ENCODE data around the gene JAKMIP3.

DNA sequence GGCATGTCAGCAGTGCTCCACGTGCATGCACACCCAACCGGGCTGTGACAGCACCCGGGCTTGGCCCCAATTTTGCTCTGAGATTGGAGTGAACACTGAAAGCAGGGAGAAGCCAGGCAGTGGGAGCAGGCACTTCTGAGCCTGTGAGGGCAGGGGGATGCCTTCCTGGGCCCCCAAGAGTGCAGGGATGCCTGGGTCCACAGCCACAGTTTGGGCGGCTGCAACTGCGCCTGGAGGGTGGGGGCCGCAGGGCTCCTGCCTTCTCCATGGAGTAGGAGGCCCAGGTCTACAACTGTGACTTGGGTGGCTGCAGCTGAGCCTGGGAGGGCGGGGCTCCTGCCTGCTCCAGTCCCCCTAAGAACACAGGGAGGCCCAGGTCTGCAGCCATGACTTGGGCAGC lies 46.4 kb upstream of the JAKMIP3 start:
- no peak for TF ChIP-seq TOX (CRISPR knock-in tag; IDR thresholded peaks at IDR 0.05; ENCODE audit: borderline replicate concordance)
- no peak for TF ChIP-seq ZC3H10 (CRISPR knock-in tag; IDR thresholded peaks at IDR 0.05)
- no peak for TF ChIP-seq RARB (CRISPR knock-in tag; IDR thresholded peaks at IDR 0.05)
- no peak for TF ChIP-seq ZNF8 (CRISPR knock-in tag; IDR thresholded peaks at IDR 0.05)
- TF ChIP-seq, protein P1, sequence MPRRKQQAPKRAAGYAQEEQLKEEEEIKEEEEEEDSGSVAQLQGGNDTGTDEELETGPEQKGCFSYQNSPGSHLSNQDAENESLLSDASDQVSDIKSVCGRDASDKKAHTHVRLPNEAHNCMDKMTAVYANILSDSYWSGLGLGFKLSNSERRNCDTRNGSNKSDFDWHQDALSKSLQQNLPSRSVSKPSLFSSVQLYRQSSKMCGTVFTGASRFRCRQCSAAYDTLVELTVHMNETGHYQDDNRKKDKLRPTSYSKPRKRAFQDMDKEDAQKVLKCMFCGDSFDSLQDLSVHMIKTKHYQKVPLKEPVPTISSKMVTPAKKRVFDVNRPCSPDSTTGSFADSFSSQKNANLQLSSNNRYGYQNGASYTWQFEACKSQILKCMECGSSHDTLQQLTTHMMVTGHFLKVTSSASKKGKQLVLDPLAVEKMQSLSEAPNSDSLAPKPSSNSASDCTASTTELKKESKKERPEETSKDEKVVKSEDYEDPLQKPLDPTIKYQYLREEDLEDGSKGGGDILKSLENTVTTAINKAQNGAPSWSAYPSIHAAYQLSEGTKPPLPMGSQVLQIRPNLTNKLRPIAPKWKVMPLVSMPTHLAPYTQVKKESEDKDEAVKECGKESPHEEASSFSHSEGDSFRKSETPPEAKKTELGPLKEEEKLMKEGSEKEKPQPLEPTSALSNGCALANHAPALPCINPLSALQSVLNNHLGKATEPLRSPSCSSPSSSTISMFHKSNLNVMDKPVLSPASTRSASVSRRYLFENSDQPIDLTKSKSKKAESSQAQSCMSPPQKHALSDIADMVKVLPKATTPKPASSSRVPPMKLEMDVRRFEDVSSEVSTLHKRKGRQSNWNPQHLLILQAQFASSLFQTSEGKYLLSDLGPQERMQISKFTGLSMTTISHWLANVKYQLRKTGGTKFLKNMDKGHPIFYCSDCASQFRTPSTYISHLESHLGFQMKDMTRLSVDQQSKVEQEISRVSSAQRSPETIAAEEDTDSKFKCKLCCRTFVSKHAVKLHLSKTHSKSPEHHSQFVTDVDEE (CRISPR knock-in tag; IDR thresholded peaks at IDR 0.05) = no peak
- no peak for TF ChIP-seq OSR1 (CRISPR knock-in tag; IDR thresholded peaks at IDR 0.05)
- TF ChIP-seq TCF4 (CRISPR knock-in tag; IDR thresholded peaks at IDR 0.05; ENCODE audit: borderline replicate concordance) = no peak
- TF ChIP-seq PPARA (CRISPR knock-in tag; IDR thresholded peaks at IDR 0.05; ENCODE audit: borderline replicate concordance) = no peak
- no peak for TF ChIP-seq ZFP3 (CRISPR knock-in tag; IDR thresholded peaks at IDR 0.05)
- TF ChIP-seq, protein P2, sequence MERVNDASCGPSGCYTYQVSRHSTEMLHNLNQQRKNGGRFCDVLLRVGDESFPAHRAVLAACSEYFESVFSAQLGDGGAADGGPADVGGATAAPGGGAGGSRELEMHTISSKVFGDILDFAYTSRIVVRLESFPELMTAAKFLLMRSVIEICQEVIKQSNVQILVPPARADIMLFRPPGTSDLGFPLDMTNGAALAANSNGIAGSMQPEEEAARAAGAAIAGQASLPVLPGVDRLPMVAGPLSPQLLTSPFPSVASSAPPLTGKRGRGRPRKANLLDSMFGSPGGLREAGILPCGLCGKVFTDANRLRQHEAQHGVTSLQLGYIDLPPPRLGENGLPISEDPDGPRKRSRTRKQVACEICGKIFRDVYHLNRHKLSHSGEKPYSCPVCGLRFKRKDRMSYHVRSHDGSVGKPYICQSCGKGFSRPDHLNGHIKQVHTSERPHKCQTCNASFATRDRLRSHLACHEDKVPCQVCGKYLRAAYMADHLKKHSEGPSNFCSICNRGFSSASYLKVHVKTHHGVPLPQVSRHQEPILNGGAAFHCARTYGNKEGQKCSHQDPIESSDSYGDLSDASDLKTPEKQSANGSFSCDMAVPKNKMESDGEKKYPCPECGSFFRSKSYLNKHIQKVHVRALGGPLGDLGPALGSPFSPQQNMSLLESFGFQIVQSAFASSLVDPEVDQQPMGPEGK (CRISPR knock-in tag; IDR thresholded peaks at IDR 0.05; ENCODE audit: borderline replicate concordance) = no peak
- no peak for TF ChIP-seq BACH2 (CRISPR knock-in tag; IDR thresholded peaks at IDR 0.05; ENCODE audit: borderline replicate concordance)
- TF ChIP-seq SNAI2 (CRISPR knock-in tag; IDR thresholded peaks at IDR 0.05) = no peak
- TF ChIP-seq ZNF565 (CRISPR knock-in tag; conservative IDR thresholded peaks at IDR 0.05; ENCODE audit: low read depth) = no peak

Data from SK-N-SH treated with all-trans-retinoic acid at 6 μM for 48 hours (cell line).